HG03520 (cell line): ENCODE results near the gene NPY5R.

ENCODE experiments used
- ATAC-seq: cut with Tn5 transposase; IDR thresholded peaks from one replicate; pipeline ENCODE4 v1.9.1; 2021; ENCODE audit warnings: mild to moderate bottlenecking, moderate library complexity; ENCODE audit not compliant: unreplicated experiment

The NPY5R gene

GRCh38 chr4:163343604-163344146 is at the start of gene NPY5R:
Gene NPY5R (plus strand): TSS chr4:163343892. CDS start chr4:163350274, 6,382 bp downstream.
- ATAC-seq: no peak

- no peak for ATAC-seq
These were observed 48.6 kb upstream of the NPY5R start for GRCh38 chr4:163295138-163295537.

GRCh38 chr4:163300445-163300844 is 43.2 kb upstream of the NPY5R start:
- ATAC-seq: no peak

- no peak for ATAC-seq
These were observed 40.6 kb upstream of the NPY5R start for GRCh38 chr4:163303069-163303468.

GRCh38 chr4:163309466-163309865 is 34.2 kb upstream of the NPY5R start:
- ATAC-seq: no peak

GRCh38 chr4:163317110-163317509 is 26.6 kb upstream of the NPY5R start:
- no peak for ATAC-seq

- ATAC-seq: no peak
These were observed 12.6 kb upstream of the NPY5R start for GRCh38 chr4:163330916-163331628.

GRCh38 chr4:163331629-163332376 is 11.9 kb upstream of the NPY5R start:
- no peak for ATAC-seq

GRCh38 chr4:163332526-163333406 is 10.9 kb upstream of the NPY5R start, which contains the start of gene NPY1R:
Gene NPY1R (minus strand): TSS chr4:163332596. CDS start chr4:163326554, 6,042 bp downstream.
- ATAC-seq: peak; percentile 68

GRCh38 chr4:163335384-163335783 is 8.3 kb upstream of the NPY5R start:
- ATAC-seq: no peak

- ATAC-seq: no peak
These were observed 744 bp downstream of the NPY5R start for GRCh38 chr4:163344147-163345125.

- ATAC-seq: no peak
These were observed 7.0 kb downstream of the NPY5R start for GRCh38 chr4:163350672-163351071.

- ATAC-seq: no peak
These were observed 9.4 kb downstream of the NPY5R start for GRCh38 chr4:163353054-163353453.

- no peak for ATAC-seq
These were observed 12.4 kb downstream of the NPY5R start for GRCh38 chr4:163356104-163356503.

GRCh38 chr4:163367651-163368050 is 24.0 kb downstream of the NPY5R start:
- no peak for ATAC-seq

- ATAC-seq: no peak
These were observed 28.3 kb downstream of the NPY5R start for GRCh38 chr4:163372029-163372428.

GRCh38 chr4:163378661-163379060 is 35.0 kb downstream of the NPY5R start:
- no peak for ATAC-seq

- ATAC-seq: no peak
These were observed 37.0 kb downstream of the NPY5R start for GRCh38 chr4:163380703-163381102.

- no peak for ATAC-seq
These were observed 38.6 kb downstream of the NPY5R start for GRCh38 chr4:163382178-163382869.
